ENCODE measurements around the gene FGR.

Gene FGR

GRCh38 chr1:27615346-27616192 lies 19.4 kb downstream of the FGR start:
- DNase-seq (ENCODE audit: low read depth): no peak

- DNase-seq (ENCODE audit: low read depth): no peak
Measured at GRCh38 chr1:27614625-27615344, 20.2 kb downstream of the FGR start.

GRCh38 chr1:27614043-27614624 lies 20.9 kb downstream of the FGR start:
- DNase-seq (ENCODE audit: low read depth): no peak

GRCh38 chr1:27612718-27613117 lies 22.3 kb downstream of the FGR start:
- no peak for DNase-seq (ENCODE audit: low read depth)

- no peak for DNase-seq (ENCODE audit: low read depth)
Measured at GRCh38 chr1:27611450-27611849, 23.5 kb downstream of the FGR start.

GRCh38 chr1:27609618-27610240 lies 25.3 kb downstream of the FGR start:
- no peak for DNase-seq (ENCODE audit: low read depth)

- DNase-seq (ENCODE audit: low read depth): no peak
Measured at GRCh38 chr1:27609210-27609555, 25.8 kb downstream of the FGR start.

- no peak for DNase-seq (ENCODE audit: low read depth)
Measured at GRCh38 chr1:27607239-27607804, 27.7 kb downstream of the FGR start.

GRCh38 chr1:27606708-27607238 lies 28.2 kb downstream of the FGR start:
- DNase-seq (ENCODE audit: low read depth): no peak

GRCh38 chr1:27605796-27606707 lies 28.9 kb downstream of the FGR start:
- DNase-seq (ENCODE audit: low read depth): peak; percentile 47

GRCh38 chr1:27605300-27605766 lies 29.7 kb downstream of the FGR start:
- DNase-seq (ENCODE audit: low read depth): no peak

- no peak for DNase-seq (ENCODE audit: low read depth)
Measured at GRCh38 chr1:27604579-27605299, 30.2 kb downstream of the FGR start.

GRCh38 chr1:27603681-27604578 lies 31.1 kb downstream of the FGR start, which contains the start of gene AHDC1:
Gene AHDC1, minus strand, starts transcription at chr1:27604144. Its CDS starts 52,029 bp downstream, at chr1:27552115.
- peak; percentile 75 for DNase-seq (ENCODE audit: low read depth)

GRCh38 chr1:27603309-27603680 lies 31.7 kb downstream of the FGR start:
- no peak for DNase-seq (ENCODE audit: low read depth)

GRCh38 chr1:27602462-27603308 lies 32.3 kb downstream of the FGR start:
- no peak for DNase-seq (ENCODE audit: low read depth)

GRCh38 chr1:27601771-27602461 lies 33.1 kb downstream of the FGR start:
- DNase-seq (ENCODE audit: low read depth): no peak

GRCh38 chr1:27601321-27601770 lies 33.6 kb downstream of the FGR start:
- no peak for DNase-seq (ENCODE audit: low read depth)

Data from fibroblast of the conjunctiva (primary cell).